Fibroblast of mammary gland (primary cell): ENCODE data around the gene ZKSCAN5.
"Not testable (repeated sequence)": the region's sequence is repeated elsewhere in the genome, so short reads cannot be mapped to it uniquely, and the experiment has no call there.

Source experiments
- DNase-seq: peaks from one replicate; pipeline ENCODE4 v3.0.0-alpha.2; 2010; ENCODE audit warnings: low read depth
- H3K4me3 ChIP-seq: 2 replicates; pipeline ENCODE4 v1.5.1; 2011; ENCODE audit warnings: low read depth, mild to moderate bottlenecking, low read length, moderate library complexity; ENCODE audit not compliant: control insufficient read depth
- TF ChIP-seq, protein P1 (sequence below): conservative IDR thresholded peaks from 2 replicates; pipeline ENCODE4 v1.5.1; 2011; ENCODE audit warnings: low read depth, low read length, inconsistent platforms; ENCODE audit not compliant: control insufficient read depth, insufficient read depth

The ZKSCAN5 gene

DNA sequence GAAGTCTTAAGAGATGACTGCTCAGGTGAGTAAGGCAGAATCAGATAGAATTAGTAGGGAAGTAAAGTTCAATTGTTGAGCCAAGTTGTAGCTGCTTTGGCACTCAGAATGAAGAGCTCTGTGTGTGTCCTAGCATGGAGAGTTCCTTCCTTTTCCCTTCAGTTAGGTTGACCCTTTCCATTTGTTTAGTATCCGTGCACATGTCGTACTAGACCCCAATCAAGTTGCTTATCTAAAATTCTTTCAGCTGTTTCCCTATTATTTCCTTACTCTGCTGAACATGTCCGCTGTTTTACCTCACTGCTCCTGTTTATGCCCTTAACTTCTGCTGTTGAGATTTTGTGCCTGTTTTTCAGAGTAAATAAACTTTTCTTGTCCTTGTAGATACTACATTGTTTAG, 67.3 kb downstream of the ZKSCAN5 start:
- TF ChIP-seq, protein P1, sequence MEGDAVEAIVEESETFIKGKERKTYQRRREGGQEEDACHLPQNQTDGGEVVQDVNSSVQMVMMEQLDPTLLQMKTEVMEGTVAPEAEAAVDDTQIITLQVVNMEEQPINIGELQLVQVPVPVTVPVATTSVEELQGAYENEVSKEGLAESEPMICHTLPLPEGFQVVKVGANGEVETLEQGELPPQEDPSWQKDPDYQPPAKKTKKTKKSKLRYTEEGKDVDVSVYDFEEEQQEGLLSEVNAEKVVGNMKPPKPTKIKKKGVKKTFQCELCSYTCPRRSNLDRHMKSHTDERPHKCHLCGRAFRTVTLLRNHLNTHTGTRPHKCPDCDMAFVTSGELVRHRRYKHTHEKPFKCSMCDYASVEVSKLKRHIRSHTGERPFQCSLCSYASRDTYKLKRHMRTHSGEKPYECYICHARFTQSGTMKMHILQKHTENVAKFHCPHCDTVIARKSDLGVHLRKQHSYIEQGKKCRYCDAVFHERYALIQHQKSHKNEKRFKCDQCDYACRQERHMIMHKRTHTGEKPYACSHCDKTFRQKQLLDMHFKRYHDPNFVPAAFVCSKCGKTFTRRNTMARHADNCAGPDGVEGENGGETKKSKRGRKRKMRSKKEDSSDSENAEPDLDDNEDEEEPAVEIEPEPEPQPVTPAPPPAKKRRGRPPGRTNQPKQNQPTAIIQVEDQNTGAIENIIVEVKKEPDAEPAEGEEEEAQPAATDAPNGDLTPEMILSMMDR: no peak
- H3K4me3 ChIP-seq: no peak overlapping the region
- DNase-seq: no peak

DNA sequence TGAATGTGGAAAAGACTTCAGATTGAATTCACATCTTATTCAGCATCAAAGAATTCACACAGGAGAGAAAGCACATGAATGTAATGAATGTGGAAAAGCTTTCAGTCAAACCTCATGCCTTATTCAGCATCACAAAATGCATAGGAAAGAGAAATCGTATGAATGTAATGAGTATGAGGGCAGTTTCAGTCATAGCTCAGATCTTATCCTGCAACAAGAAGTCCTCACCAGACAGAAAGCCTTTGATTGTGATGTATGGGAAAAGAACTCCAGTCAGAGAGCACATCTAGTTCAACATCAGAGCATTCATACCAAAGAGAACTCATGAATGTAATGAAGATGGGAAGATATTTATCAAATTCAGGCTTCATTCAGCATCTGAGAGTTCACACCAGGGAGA, 68.8 kb downstream of the ZKSCAN5 start:
- TF ChIP-seq, protein P1: no peak
- no peak for DNase-seq
- no peak overlapping the region for H3K4me3 ChIP-seq

DNA sequence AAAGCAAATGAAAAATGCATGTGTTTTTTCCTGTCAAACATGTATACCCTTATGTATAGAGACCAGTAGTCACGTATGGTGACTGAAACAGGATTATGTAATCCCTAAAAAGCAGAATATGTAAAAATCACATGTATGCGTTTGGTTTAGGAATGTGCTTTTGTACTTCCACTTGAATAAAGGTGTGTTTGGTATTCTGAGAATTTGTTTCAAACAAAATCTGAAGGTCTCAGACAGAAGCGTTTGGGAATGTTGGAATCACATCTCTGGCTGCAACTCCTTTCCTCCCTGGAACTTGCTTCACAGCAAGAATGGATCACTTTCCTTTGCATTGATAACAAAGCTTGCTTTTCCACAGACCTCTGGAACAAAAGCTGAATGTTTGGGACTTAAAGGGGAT, 71.8 kb downstream of the ZKSCAN5 start:
- TF ChIP-seq, protein P1: no peak
- H3K4me3 ChIP-seq: no peak overlapping the region
- DNase-seq: no peak

DNA sequence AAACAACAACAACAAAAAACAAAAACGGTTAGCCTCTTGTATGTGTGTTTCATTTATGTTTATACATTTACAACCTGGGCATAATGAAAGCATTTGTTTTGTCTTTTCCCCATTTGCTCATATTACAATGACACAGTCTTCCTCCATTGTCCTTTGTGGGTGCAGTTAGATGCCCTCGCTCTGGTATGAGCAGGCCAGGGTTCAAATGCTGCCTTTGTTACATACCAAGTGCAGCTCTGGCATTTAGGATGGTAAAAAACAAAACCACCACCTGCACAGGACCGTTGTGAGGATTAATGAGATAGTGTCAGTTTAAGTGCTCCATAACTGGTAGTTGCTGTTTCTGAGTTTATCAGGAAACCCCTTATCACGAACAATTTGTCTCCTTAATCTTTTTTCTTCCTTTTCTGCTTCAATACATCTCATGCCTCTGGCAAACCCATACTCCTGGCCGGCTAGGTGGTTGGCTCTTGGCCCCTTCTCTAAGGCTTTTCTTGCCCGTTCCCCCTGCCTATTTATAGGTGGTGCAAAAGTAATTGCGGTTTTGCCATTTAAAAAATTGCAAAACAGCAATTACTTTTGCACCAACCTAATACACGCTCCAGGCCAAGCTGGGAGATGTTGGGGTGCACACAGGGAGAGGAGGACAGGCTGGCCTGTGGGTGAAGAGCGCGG, 75.0 kb downstream of the ZKSCAN5 start:
- peak overlapping the region; percentile 57 for H3K4me3 ChIP-seq
- TF ChIP-seq, protein P1: no peak
- DNase-seq: no peak

DNA sequence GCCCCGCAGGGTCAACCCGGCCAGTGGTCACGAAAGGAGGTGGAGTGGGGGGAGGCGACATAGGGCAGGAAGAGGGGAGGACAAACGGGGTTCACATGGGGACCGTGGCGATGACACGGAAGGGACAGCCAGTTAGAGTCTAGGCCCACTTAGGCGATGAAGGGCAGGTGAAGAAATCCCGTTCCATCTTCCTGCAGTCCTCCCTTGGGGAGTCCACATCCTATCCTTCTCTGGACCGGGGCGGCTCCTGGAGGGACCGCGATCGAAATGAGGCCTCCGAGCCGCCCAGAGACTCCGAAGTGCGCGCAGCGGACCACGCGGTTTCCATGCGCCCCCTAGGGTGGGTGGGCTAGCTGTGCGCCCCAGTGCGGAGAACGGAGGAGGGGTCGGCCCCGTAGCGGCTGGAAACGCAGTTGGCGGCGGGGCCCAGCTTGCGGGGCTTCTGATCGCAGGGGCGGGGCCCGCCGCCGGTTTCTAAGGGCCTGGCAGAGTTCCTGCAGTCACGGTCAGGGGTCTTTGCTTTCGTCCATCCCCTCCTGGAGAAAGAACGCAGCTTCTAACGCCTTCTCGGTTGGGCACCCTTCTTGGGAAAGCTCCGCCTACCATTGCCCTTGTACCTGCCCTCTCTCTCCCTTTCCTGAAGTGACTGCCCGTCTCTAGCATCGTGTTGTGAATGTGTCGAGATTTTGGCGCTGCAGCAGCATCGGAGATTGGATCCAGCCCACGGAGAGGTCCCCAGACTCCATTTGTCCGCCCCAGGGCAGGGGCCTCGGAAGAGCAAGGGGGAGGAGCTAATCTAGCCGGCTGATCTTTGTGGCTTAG, 75.7 kb downstream of the ZKSCAN5 start:
- DNase-seq: peak; percentile 33
- H3K4me3 ChIP-seq: peak overlapping the region; percentile 57
- TF ChIP-seq, protein P1: peak; percentile 26

DNA sequence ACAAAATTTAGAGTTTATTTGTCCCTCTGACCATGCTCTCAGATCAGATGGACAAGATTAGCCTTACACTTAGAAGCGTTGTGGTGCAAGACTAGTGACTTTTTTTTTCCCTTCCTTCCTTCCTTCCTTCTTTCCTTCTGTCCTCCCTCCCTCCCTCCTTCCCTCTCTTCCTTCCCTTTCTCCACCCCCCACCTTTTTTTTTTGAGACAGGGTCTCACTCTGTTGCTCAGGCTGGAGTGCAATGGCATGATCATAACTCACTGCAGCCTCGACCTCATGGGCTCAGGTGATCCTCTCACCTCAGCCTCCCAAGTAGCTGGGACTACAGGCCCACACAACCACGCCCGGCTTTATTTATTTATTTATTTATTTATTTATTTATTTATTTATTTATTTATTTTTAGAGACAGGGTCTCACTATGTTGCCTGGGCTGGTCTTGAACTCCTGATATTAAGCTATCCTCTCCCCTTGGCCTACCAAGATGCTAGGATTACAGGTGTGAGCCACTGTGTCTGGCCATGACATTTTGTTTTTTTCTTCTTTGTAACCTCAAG, 76.4 kb downstream of the ZKSCAN5 start:
- DNase-seq: not testable (repeated sequence)
- peak overlapping the region; percentile 57 for H3K4me3 ChIP-seq
